ENCODE data around the gene SPDL1.

Gene SPDL1

GRCh38 chr5:169632946-169633345, 49.4 kb downstream of the SPDL1 start:
- DNase-seq = no peak

GRCh38 chr5:169634606-169635005, 51.0 kb downstream of the SPDL1 start:
- no peak for DNase-seq

GRCh38 chr5:169635936-169636335, 52.4 kb downstream of the SPDL1 start:
- DNase-seq = no peak

GRCh38 chr5:169636477-169637084, 53.0 kb downstream of the SPDL1 start:
- DNase-seq = peak; percentile 96

DNA sequence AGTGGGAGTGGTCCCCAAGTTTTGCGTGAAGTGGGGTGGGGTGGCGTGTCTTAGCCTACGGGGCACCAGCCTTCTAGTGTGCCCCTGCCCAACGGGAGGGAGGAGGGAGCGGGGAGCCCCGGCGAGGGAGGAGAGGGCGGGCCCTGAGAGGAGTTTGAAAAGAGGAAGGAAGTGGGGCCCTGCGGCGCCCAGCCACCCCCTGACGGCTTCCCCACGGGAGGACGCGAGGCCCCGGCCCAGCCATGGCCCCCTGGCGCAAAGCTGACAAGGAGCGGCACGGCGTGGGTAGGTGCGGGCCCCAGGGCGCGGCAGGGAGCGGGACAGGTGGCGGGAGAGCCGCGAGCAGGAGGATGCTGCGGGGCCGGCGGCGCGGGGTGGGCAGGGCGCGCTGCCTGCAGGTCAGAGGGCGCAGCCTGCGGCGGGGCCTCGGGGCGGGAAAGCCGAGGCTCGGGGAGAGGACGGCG, 53.5 kb downstream of the SPDL1 start, which contains the start of gene DOCK2:
Gene DOCK2, plus strand, starts transcription at position 191 of the 464 bp plus-strand sequence. Its CDS starts 52 bp downstream, at position 243.
- peak; percentile 96 for DNase-seq

- peak; percentile 52 for DNase-seq
Observed at GRCh38 chr5:169637549-169638121, 54.1 kb downstream of the SPDL1 start.

- no peak for DNase-seq
Observed at GRCh38 chr5:169641253-169641652, 57.7 kb downstream of the SPDL1 start.

DNA sequence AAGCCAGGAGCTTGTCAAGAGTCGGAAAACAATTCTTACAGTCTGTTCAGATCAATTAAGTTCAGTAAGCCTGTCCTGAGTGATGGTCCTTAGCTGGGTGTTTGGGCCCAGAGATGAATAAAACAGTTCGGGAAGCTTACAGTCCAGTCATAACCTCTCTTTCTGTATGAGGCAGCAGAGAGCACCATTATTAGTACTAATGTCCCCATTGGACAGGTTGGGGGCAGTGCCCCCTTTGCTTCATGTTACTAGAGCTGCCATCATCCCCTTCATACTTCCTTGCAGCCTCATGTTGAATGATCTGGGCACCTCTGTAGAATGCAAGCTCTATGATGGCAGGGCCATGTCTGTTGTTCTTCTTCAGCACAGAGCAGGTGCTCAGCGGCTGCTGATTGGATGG, 63.3 kb downstream of the SPDL1 start:
- no peak for DNase-seq

DNA sequence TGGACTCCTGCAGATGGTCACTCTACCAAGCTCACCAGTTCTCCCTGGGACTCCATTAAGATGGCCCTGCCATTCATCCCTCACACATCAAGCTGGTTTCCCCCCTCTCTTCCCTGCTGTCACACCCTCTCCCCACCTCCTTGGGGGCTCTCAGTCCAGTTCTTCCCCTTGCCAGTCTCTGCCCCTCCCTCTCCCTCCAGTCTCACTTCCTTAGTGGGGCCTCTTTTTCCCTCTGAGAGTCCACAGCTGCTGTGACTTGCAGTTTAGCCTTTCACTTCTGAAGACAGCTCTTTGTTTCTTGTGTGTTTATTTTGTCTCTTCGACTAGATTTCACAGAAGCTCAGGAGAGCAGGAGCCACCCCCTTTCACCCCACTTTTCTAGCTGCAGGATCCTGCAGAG, 64.0 kb downstream of the SPDL1 start:
- DNase-seq = no peak

GRCh38 chr5:169648725-169649310, 65.2 kb downstream of the SPDL1 start:
- DNase-seq = no peak

DNA sequence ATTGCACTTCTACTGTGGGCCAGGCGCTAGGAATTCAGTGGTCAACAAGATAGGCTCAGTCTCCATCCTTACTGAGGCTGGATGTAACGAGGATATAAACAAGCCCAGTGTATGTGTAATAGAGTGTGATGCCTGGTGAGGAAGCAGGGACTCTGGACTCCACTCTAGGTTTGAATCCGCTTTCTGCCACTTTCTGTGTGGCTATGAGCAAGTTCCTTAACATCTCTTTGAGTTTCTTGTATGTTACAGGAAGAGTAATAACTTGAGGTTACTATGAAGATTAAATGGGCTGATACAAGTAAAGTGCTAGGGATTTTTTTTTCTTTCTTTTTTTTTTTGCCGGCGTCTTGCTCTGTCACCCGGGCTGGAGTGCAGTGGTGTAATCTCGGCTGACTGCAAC, 65.9 kb downstream of the SPDL1 start:
- no peak for DNase-seq

DNA sequence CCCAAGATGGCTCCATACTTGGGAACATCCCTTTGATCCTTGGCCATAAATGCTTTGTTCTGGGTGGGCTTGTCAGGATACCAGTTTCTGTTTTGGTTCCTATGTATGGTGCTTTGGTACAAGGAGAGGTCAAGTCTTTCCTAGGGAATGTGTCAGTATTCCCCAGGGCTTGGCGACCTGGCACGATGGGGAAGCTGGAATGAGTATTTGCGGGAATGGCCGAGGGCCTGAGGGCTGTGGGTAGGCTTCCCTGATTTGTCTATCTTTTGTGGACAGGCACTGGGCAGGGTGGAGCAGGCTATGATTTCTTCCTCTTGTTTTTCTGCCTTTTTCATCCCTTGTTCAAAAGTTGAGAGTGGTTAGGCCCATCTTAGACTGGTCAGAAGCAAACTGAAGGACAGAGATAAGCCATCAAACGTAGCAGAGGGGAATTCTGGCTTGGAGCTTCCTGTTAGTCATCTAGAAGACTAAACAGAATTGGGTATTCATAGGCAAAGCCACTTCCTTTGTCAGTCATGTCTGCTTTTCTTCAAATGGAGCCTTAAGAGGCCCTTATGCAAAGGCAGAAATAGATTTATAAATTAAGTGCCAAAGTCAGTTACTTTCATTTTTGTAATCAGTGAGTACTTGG, 67.2 kb downstream of the SPDL1 start:
- DNase-seq = no peak

- DNase-seq = no peak
Observed at GRCh38 chr5:169651526-169651925, 68.0 kb downstream of the SPDL1 start.

DNA sequence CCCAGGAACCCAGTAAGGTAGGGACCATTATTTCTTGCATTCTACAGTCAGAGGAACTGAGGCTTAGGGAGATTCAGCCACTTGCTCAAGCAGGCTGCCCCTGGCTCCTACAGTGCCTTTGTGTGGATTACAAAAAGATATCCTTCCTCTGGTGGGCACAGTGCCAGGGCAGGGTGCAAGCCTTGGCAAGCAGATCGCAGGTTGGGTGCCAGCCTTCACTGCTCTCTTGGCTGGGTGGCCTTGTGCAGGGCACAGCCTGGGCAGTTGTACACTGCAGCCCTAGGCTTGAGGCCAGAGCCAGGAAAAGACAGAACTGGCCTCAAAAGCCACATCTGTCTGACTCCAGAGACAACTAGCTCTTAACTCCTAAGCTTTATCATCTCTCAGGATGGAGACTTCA, 68.5 kb downstream of the SPDL1 start:
- DNase-seq = no peak

- DNase-seq = no peak
Observed at GRCh38 chr5:169653091-169653490, 69.5 kb downstream of the SPDL1 start.

Data from KG1 (cell line).